Skeletal muscle tissue (tissue), 4 donors: ENCODE data around the gene OTUB2. TPM values are rescaled to one million over a fixed set of nuclear protein-coding genes. Genes with fewer than 3 reads are reported as not detected.

Experiments used
- H3K27ac ChIP-seq: one replicate; pipeline ENCODE4 v1.7.0; 2013; ENCODE audit warnings: mild to moderate bottlenecking, low read depth, low read length, inconsistent platforms
- H3K27me3 ChIP-seq, 3 donors: one replicate each; pipeline ENCODE4 v1.7.0; 2013; ENCODE audit warnings: low read length in 3 of 3; ENCODE audit not compliant: control insufficient read depth in 3 of 3, insufficient read depth in 3 of 3
- H3K36me3 ChIP-seq, 3 donors: one replicate each; pipeline ENCODE4 v1.7.0; 2013; ENCODE audit warnings: low read length in 3 of 3; ENCODE audit not compliant: control insufficient read depth in 3 of 3, insufficient read depth in 3 of 3
- H3K4me1 ChIP-seq, 3 donors: one replicate each; pipeline ENCODE4 v1.7.0; 2013; ENCODE audit warnings: low read length in 3 of 3, mild to moderate bottlenecking in 3 of 3; ENCODE audit not compliant: control insufficient read depth in 3 of 3, insufficient read depth in 3 of 3
- H3K4me3 ChIP-seq, 3 donors: one replicate each; pipeline ENCODE4 v1.7.0; 2013; ENCODE audit warnings: low read length in 3 of 3
- H3K9ac ChIP-seq, 3 donors: one replicate each; pipeline ENCODE4 v1.7.0; 2013; ENCODE audit warnings: low read length in 3 of 3, mild to moderate bottlenecking in 3 of 3, moderate library complexity in 2 of 3, low read depth in 1 of 3
- H3K9me3 ChIP-seq, 3 donors: one replicate each; pipeline ENCODE4 v1.7.0; 2013; ENCODE audit warnings: low read length in 3 of 3; ENCODE audit not compliant: control insufficient read depth in 3 of 3
- total RNA-seq: library from RNA; depleted of rRNA; stranded (reverse); fragments of >200 nt; gene quantifications from one replicate; pipeline ENCODE4 v1.2.3, GENCODE V29; 2014
- donor health status: Osteomylitis.

Gene OTUB2
- total RNA-seq, 1 donor from 2014 or later = 1.0 TPM

GRCh38 chr14:94045563-94046345 is 19.6 kb downstream of the OTUB2 start:
- Histone ChIP-seq H3K4me3 (no peak overlapping the region), H3K36me3 (peaks cover 44 to 59% (median 55%) of the 10 kb centered on the region in 3 donors), H3K9me3 (no peaks in the 10 kb centered on the region), H3K27ac (no peak overlapping the region), H3K4me1 (peaks cover 15 to 29% (median 18%) of the 10 kb centered on the region in 3 donors), H3K9ac (no peak overlapping the region), H3K27me3 (no peaks in the 10 kb centered on the region)

GRCh38 chr14:94046696-94047250 is 20.6 kb downstream of the OTUB2 start:
- Histone ChIP-seq H3K9me3 (no peaks in the 10 kb centered on the region), H3K36me3 (peaks cover 52 to 66% (median 63%) of the 10 kb centered on the region in 3 donors), H3K4me3 (no peak overlapping the region), H3K4me1 (peaks cover 17 to 35% (median 22%) of the 10 kb centered on the region in 3 donors), H3K27me3 (no peaks in the 10 kb centered on the region), H3K9ac (no peak overlapping the region), H3K27ac (no peak overlapping the region)

- no peak overlapping the region for H3K27ac ChIP-seq
Observed at GRCh38 chr14:94047581-94047980, 21.4 kb downstream of the OTUB2 start.

GRCh38 chr14:94048691-94049624 is 22.8 kb downstream of the OTUB2 start:
- H3K36me3 ChIP-seq = peaks cover 63 to 76% (median 70%) of the 10 kb centered on the region in 3 donors
- H3K9me3 ChIP-seq = no peaks in the 10 kb centered on the region
- no peak overlapping the region for H3K27ac ChIP-seq
- H3K4me1 ChIP-seq = peaks cover 18 to 27% (median 21%) of the 10 kb centered on the region in 3 donors
- H3K27me3 ChIP-seq = no peaks in the 10 kb centered on the region
- no peak overlapping the region for H3K9ac ChIP-seq
- H3K4me3 ChIP-seq = no peak overlapping the region

More at GRCh38 chr14:94047581-94047980, 21.4 kb downstream of the OTUB2 start:
- Histone ChIP-seq H3K9ac (no peak overlapping the region), H3K4me3 (no peak overlapping the region), H3K36me3 (peaks cover 60 to 74% (median 71%) of the 10 kb centered on the region in 3 donors), H3K4me1 (peaks cover 18 to 36% (median 26%) of the 10 kb centered on the region in 3 donors), H3K27me3 (no peaks in the 10 kb centered on the region), H3K9me3 (no peaks in the 10 kb centered on the region)

GRCh38 chr14:94049625-94050023 is 23.5 kb downstream of the OTUB2 start:
- Histone ChIP-seq H3K4me1 (peaks cover 18 to 25% (median 21%) of the 10 kb centered on the region in 3 donors), H3K9me3 (no peaks in the 10 kb centered on the region), H3K27ac (no peak overlapping the region), H3K9ac (no peak overlapping the region), H3K36me3 (peaks cover 62 to 79% (median 75%) of the 10 kb centered on the region in 3 donors), H3K4me3 (no peak overlapping the region), H3K27me3 (no peaks in the 10 kb centered on the region)

- Histone ChIP-seq H3K27ac (no peak overlapping the region), H3K9ac (no peak overlapping the region), H3K4me1 (peaks cover 18 to 25% (median 21%) of the 10 kb centered on the region in 3 donors), H3K4me3 (no peak overlapping the region), H3K27me3 (no peaks in the 10 kb centered on the region), H3K36me3 (peaks cover 67 to 80% (median 80%) of the 10 kb centered on the region in 3 donors), H3K9me3 (no peaks in the 10 kb centered on the region)
Observed at GRCh38 chr14:94050231-94050880, 24.2 kb downstream of the OTUB2 start.

GRCh38 chr14:94051115-94051514 is 25.0 kb downstream of the OTUB2 start:
- H3K9me3 ChIP-seq = no peaks in the 10 kb centered on the region
- no peak overlapping the region for H3K27ac ChIP-seq
- H3K36me3 ChIP-seq = peaks cover 67 to 80% (median 80%) of the 10 kb centered on the region in 3 donors
- H3K4me3 ChIP-seq = no peak overlapping the region
- no peak overlapping the region for H3K9ac ChIP-seq
- H3K27me3 ChIP-seq = no peaks in the 10 kb centered on the region
- peaks cover 18 to 25% (median 21%) of the 10 kb centered on the region in 3 donors for H3K4me1 ChIP-seq

GRCh38 chr14:94051779-94052178 is 25.6 kb downstream of the OTUB2 start:
- no peak overlapping the region for H3K27ac ChIP-seq
- no peak overlapping the region for H3K9ac ChIP-seq
- peaks cover 68 to 80% (median 77%) of the 10 kb centered on the region in 3 donors for H3K36me3 ChIP-seq
- H3K9me3 ChIP-seq = no peaks in the 10 kb centered on the region
- peaks cover 21 to 25% (median 21%) of the 10 kb centered on the region in 3 donors for H3K4me1 ChIP-seq
- H3K27me3 ChIP-seq = no peaks in the 10 kb centered on the region
- no peak overlapping the region for H3K4me3 ChIP-seq

GRCh38 chr14:94052199-94052598 is 26.1 kb downstream of the OTUB2 start:
- Histone ChIP-seq H3K27me3 (no peaks in the 10 kb centered on the region), H3K9ac (no peak overlapping the region), H3K36me3 (peaks cover 69 to 79% (median 72%) of the 10 kb centered on the region in 3 donors), H3K27ac (no peak overlapping the region), H3K4me3 (no peak overlapping the region), H3K9me3 (no peaks in the 10 kb centered on the region), H3K4me1 (peaks cover 21 to 26% (median 22%) of the 10 kb centered on the region in 3 donors)
